ENCODE results near the gene BET1. TPM values are rescaled to one million over a fixed set of nuclear protein-coding genes. Genes with fewer than 3 reads are reported as not detected.

Gene BET1
- total and polyA plus RNA-seq, 2 of the 8 experiments (the other 6 are each of a cell fraction or from before 2014, with no cell fraction given), result 20.6 to 31.7 TPM

GRCh38 chr7:93977211-93977950, 26.8 kb downstream of the BET1 start:
- FAIRE-seq, result no peak
- CTCF ChIA-PET (ENCODE audit: partially characterized antibody), result interaction anchor here (0.6 to 1.5 kb wide), 2 partner anchors 87 to 1060 kb away, joined by 4 to 5 read pairs; no protein-coding TSS in a partner anchor
- TF ChIP-seq FOSL1 (IDR thresholded peaks at IDR 0.05; ENCODE audit: insufficient read depth, low read depth, low read length), result no peak
- TF ChIP-seq TBP (IDR thresholded peaks at IDR 0.05; ENCODE audit: low read depth, low read length), result no peak
- TF ChIP-seq USF2 (IDR thresholded peaks at IDR 0.05; ENCODE audit: low read length), result no peak

More at GRCh38 chr7:93977211-93977950, 26.8 kb downstream of the BET1 start:
- Histone ChIP-seq H3K4me2 (ENCODE audit: insufficient read depth in 1 of 2, low read depth in 2 of 2, low read length in 2 of 2) (no peak overlapping the region), H2BK5ac (ENCODE audit: low read depth, low read length) (no peak overlapping the region), H3K56ac (replicated peaks; ENCODE audit: insufficient read length, low read depth, low read length) (no peak overlapping the region), H3K79me1 (ENCODE audit: low read depth, low read length) (no peaks in the 10 kb centered on the region), H3K4me3 (ENCODE audit: extremely low read depth in 1 of 4, insufficient read depth in 2 of 4, low read depth in 3 of 4, low read length in 4 of 4) (no peak overlapping the region), H2BK20ac (ENCODE audit: low read length) (no peak overlapping the region), H2AFZ (ENCODE audit: low read length) (no peak overlapping the region), H2BK15ac (ENCODE audit: low read length) (no peak overlapping the region), H3K14ac (ENCODE audit: insufficient read length) (no peak overlapping the region), H4K20me1 (replicated peaks in 1 of 2; ENCODE audit: control insufficient read depth in 1 of 2, insufficient read depth in 2 of 2, low read length in 2 of 2) (no peaks in the 10 kb centered on the region), H3K36me3 (ENCODE audit: control insufficient read depth in 2 of 4, insufficient read depth in 4 of 4, low read length in 3 of 4) (no peaks in the 10 kb centered on the region), H4K91ac (replicated peaks; ENCODE audit: insufficient read length, low read length) (no peak overlapping the region), H2BK120ac (replicated peaks; ENCODE audit: low read depth, low read length) (no peak overlapping the region), H3K79me2 (ENCODE audit: control insufficient read depth in 1 of 2, insufficient read depth in 2 of 2, low read length in 2 of 2) (no peaks in the 10 kb centered on the region), H4K5ac (ENCODE audit: insufficient read length, low read depth, low read length) (no peak overlapping the region), H2BK12ac (ENCODE audit: low read depth, low read length) (no peak overlapping the region), H2AK5ac (ENCODE audit: low read depth, low read length) (no peak overlapping the region), H3K23me2 (ENCODE audit: low read depth, low read length) (no peaks in the 10 kb centered on the region), H3K27me3 (replicated peaks in 1 of 4; ENCODE audit: control insufficient read depth in 3 of 4, extremely low read depth in 1 of 4, insufficient read depth in 3 of 4, low read length in 3 of 4) (no peaks in the 10 kb centered on the region), H3K4me1 (replicated peaks in 1 of 4; ENCODE audit: control insufficient read depth in 3 of 4, insufficient read depth in 4 of 4, low read length in 3 of 4) (peaks cover 3 to 11% (median 7%) of the 10 kb centered on the region in 4 experiments; a peak in 4 of 7 replicates), H4K8ac (ENCODE audit: extremely low read depth, insufficient read depth, low read length) (no peak overlapping the region), H3K18ac (ENCODE audit: extremely low read depth, low read length) (no peak overlapping the region), H3K27ac (ENCODE audit: low read depth, low read length) (no peak overlapping the region), H3K23ac (ENCODE audit: insufficient read length) (no peak overlapping the region), H3K9ac (replicated peaks in 1 of 4; ENCODE audit: extremely low read depth in 1 of 4, low read depth in 3 of 4, low read length in 3 of 4) (no peak overlapping the region), H3K9me3 (ENCODE audit: insufficient read depth in 2 of 2, low read depth in 1 of 2, low read length in 1 of 2) (no peaks in the 10 kb centered on the region; a peak in 1 of 4 replicates), H3K4ac (replicated peaks; ENCODE audit: insufficient read length, low read depth, low read length) (no peak overlapping the region)
- WGBS, 2 experiments (ENCODE audit: extremely low coverage in 1 of 2, insufficient coverage in 1 of 2, insufficient read length in 1 of 2, insufficient replicate concordance in 2 of 2, low coverage in 1 of 2, low lambda C conversion rate in 2 of 2, missing lambda C conversion rate in 1 of 2), result 82% methylated on average over 7 of the region's 7 CpGs; no CpG with 5 or more reads in 1 of the 2 experiments
- POLR2A ChIA-PET (ENCODE audit: partially characterized antibody), result interaction anchor here (0.9 kb wide), 1 partner anchor 10 kb away, joined by 3 read pairs; no protein-coding TSS in a partner anchor
- DNase-seq (ENCODE audit: low read depth in 1 of 2, low spot score in 2 of 2), result no peak
